Activated naive CD8-positive, alpha-beta T cell treated with anti-CD3 and anti-CD28 coated beads, Interleukin-2, amount 10 ng/mL, durations not matched to agents 7 days and 5 days (primary cell): ENCODE results near the gene CALD1. TPM values are rescaled to one million over a fixed set of nuclear protein-coding genes. Genes with fewer than 3 reads are reported as not detected.

Source experiments
- ATAC-seq: fragments of 150-1000 bp; cut with Tn5 transposase; one replicate; pipeline ENCODE4 v1.10.0; 2021; ENCODE audit warnings: low read depth, moderate library complexity
- POLR2A ChIA-PET: fragments of 350-600 bp; sonication (Branson Sonifier 250); formaldehyde crosslinking; loops from one replicate; lab custom pipeline; 2021; ENCODE audit warnings: antibody characterized with exemption; lab: Charles Lee
- DNase-seq: peaks from one replicate; pipeline ENCODE4 v3.0.0; 2021
- H3K27ac Mint-ChIP-seq: one replicate; pipeline ENCODE4 v1.8.0; 2022; ENCODE audit warnings: mild to moderate bottlenecking, mixed read lengths
- H3K27me3 Mint-ChIP-seq: one replicate; pipeline ENCODE4 v1.8.0; 2022; ENCODE audit warnings: mild to moderate bottlenecking, moderate library complexity, mixed read lengths
- H3K36me3 Mint-ChIP-seq: one replicate; pipeline ENCODE4 v1.8.0; 2021; ENCODE audit warnings: mild to moderate bottlenecking, mixed read lengths
- H3K4me1 Mint-ChIP-seq: one replicate; pipeline ENCODE4 v1.8.0; 2021; ENCODE audit warnings: mixed read lengths
- H3K4me3 Mint-ChIP-seq: one replicate; pipeline ENCODE4 v1.8.0; 2022; ENCODE audit warnings: mild to moderate bottlenecking, moderate library complexity, mixed read lengths
- H3K9me3 Mint-ChIP-seq: one replicate; pipeline ENCODE4 v1.8.0; 2021; ENCODE audit warnings: mixed read lengths
- total RNA-seq, 2 experiments: library from RNA; stranded (reverse); gene quantifications; one replicate each; pipeline ENCODE4 v1.2.3, GENCODE V29; 2021

CALD1 gene
- total RNA-seq, 2 experiments from 2014 or later, result not detected

DNA sequence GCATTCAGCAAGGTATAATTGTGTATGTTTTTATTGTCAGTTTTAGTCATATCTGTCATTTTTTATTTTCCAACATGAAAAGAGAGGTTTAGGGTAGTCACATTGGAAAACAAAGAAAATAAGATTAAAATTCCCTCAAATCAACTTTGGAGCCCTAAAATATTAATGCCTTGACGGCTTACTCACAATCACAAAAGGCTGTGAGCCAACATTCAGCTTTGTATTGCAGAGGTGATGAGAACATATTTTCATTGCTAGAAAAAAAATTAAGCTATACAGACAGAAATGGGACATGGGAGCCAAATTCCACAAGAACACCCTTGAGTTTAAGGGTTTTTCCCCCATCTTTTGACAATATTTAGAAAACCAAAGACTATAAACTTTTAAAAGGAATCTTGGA lies 30.2 kb downstream of the CALD1 start:
- no peak overlapping the region for H3K27ac Mint-ChIP-seq
- H3K4me1 Mint-ChIP-seq, result no peaks in the 10 kb centered on the region
- H3K4me3 Mint-ChIP-seq, result no peak overlapping the region
- peaks cover 6% of the 10 kb centered on the region for H3K9me3 Mint-ChIP-seq
- ATAC-seq (no peak), DNase-seq (no peak)
- no peaks in the 10 kb centered on the region for H3K27me3 Mint-ChIP-seq
- POLR2A ChIA-PET, result no interaction called here
- H3K36me3 Mint-ChIP-seq, result no peaks in the 10 kb centered on the region

DNA sequence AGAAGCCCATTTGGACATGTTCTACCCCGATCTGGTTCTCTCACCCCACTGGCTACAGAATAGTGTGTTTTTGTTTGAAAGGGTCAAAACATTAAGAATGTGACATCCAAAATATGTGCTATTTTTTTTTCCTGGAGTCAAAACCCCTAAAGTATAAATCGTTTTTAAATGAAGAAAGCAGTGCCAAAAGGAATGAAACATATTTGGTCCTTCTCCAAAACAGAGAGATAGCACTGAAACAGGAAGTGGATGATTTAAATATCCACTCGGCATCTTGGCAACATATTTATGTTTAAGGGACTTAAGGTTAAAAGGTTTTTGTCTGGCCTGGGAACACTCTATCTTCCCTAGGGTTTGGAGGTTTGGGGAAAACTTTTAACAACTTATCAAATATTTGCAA lies 32.3 kb downstream of the CALD1 start:
- POLR2A ChIA-PET, result no interaction called here
- DNase-seq, result no peak
- Mint-ChIP-seq H3K36me3 (no peaks in the 10 kb centered on the region), H3K9me3 (peaks cover 6% of the 10 kb centered on the region), H3K27ac (no peak overlapping the region), H3K4me1 (no peaks in the 10 kb centered on the region), H3K27me3 (peaks cover 2% of the 10 kb centered on the region), H3K4me3 (no peak overlapping the region)
- no peak for ATAC-seq

GRCh38 chr7:134813663-134814396 lies 34.4 kb downstream of the CALD1 start:
- Mint-ChIP-seq H3K4me1 (no peaks in the 10 kb centered on the region), H3K4me3 (no peak overlapping the region), H3K27ac (no peak overlapping the region), H3K36me3 (no peaks in the 10 kb centered on the region), H3K9me3 (peaks cover 6% of the 10 kb centered on the region), H3K27me3 (peaks cover 2% of the 10 kb centered on the region)
- no peak for DNase-seq
- ATAC-seq, result no peak
- POLR2A ChIA-PET, result no interaction called here

- no peak overlapping the region for H3K4me3 Mint-ChIP-seq
- peaks cover 2% of the 10 kb centered on the region for H3K27me3 Mint-ChIP-seq
- no peak for DNase-seq
- H3K36me3 Mint-ChIP-seq, result no peaks in the 10 kb centered on the region
- POLR2A ChIA-PET, result no interaction called here
- H3K27ac Mint-ChIP-seq, result no peak overlapping the region
- no peaks in the 10 kb centered on the region for H3K4me1 Mint-ChIP-seq
- peaks cover 6% of the 10 kb centered on the region for H3K9me3 Mint-ChIP-seq
- no peak for ATAC-seq
These were observed 35.4 kb downstream of the CALD1 start for GRCh38 chr7:134814730-134815364.

DNA sequence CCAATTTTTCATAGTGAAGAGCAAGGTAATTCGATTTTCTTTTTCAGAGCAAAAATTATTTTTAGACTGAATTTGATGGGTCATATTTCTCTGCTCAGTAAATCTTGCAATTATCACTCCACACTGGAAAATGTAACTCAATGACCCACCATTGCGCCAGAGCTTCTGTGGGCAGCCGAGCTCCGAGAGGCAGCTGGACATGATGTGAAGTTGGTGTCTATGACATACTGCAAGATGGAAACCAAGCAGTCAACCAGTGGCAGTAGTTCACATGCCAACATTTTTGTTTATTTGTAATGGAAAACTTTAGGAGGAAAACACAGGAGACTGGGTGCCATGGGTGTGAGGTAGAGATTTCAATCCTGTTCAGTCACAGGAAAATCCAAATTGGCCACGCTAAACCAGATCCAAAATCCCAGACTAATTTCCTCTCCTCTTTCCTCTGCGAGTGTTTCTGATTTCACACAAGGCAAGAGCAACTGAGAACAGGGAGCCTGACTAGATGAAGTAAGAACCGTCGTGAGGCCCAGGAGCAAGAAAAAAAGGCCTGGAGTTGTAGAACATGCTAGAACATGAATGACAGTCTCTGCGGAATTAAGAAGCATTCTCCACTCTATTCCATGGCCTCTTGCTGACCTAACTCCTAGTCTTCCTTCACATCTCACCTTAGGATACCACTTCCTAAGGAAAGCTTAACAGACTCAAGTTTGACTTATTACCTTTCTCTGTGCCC lies 39.3 kb downstream of the CALD1 start:
- Mint-ChIP-seq H3K4me3 (no peak overlapping the region), H3K4me1 (no peaks in the 10 kb centered on the region)

DNA sequence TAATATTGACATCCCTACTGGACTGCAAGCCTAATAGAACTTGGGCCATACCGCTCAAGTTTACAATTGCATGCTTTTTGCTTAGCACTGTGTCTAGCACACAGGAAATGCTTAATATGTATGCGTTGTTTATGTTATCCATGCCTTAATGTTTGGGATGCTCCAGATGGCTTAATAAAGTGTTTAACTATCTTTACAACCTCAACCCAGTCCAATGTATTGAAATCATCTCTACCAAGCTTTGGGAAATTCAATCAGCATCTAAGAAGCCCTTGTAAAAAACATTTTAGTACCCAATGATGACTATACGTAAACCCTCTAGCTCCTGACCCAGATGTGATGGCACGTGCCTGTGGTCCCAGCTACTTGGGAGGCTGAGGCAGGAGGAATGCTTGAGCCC lies 40.0 kb downstream of the CALD1 start:
- no peak for DNase-seq
- no peaks in the 10 kb centered on the region for H3K9me3 Mint-ChIP-seq
- no peak for ATAC-seq
- no peak overlapping the region for H3K27ac Mint-ChIP-seq
- no peaks in the 10 kb centered on the region for H3K4me1 Mint-ChIP-seq
- POLR2A ChIA-PET, result no interaction called here
- no peak overlapping the region for H3K4me3 Mint-ChIP-seq
- H3K27me3 Mint-ChIP-seq, result peaks cover 6% of the 10 kb centered on the region
- no peaks in the 10 kb centered on the region for H3K36me3 Mint-ChIP-seq

More for the DNA sequence above, 39.3 kb downstream of the CALD1 start:
- H3K27ac Mint-ChIP-seq, result no peak overlapping the region
- POLR2A ChIA-PET, result no interaction called here
- DNase-seq (no peak), ATAC-seq (no peak)
- no peaks in the 10 kb centered on the region for H3K36me3 Mint-ChIP-seq
- peaks cover 5% of the 10 kb centered on the region for H3K27me3 Mint-ChIP-seq
- H3K9me3 Mint-ChIP-seq, result peaks cover 1% of the 10 kb centered on the region

GRCh38 chr7:134820295-134820694 lies 40.9 kb downstream of the CALD1 start:
- no peaks in the 10 kb centered on the region for H3K4me1 Mint-ChIP-seq
- H3K27me3 Mint-ChIP-seq, result peaks cover 6% of the 10 kb centered on the region
- H3K4me3 Mint-ChIP-seq, result no peak overlapping the region
- POLR2A ChIA-PET, result no interaction called here
- no peaks in the 10 kb centered on the region for H3K9me3 Mint-ChIP-seq
- no peak overlapping the region for H3K27ac Mint-ChIP-seq
- ATAC-seq (no peak), DNase-seq (no peak)
- H3K36me3 Mint-ChIP-seq, result no peaks in the 10 kb centered on the region

DNA sequence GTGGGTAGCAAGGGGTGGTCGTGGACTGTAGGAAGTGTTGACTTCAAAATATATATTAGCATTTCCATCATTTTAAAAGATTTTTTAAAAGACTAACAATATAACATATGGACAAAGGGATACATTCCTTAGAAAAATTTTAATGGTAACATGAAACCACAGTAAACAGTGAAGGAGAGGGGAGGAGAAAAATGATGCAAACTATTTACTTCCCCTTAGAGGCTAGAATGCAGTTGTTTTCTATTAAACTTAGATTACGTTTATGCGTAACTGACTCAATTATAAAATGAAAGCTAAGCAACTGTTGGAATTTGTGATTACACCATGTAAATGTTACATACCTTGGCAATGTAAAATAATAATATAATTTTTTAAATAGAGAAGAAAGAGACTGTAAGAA lies 41.3 kb downstream of the CALD1 start:
- H3K27ac Mint-ChIP-seq, result no peak overlapping the region
- peaks cover 6% of the 10 kb centered on the region for H3K27me3 Mint-ChIP-seq
- no peaks in the 10 kb centered on the region for H3K36me3 Mint-ChIP-seq
- H3K4me3 Mint-ChIP-seq, result no peak overlapping the region
- POLR2A ChIA-PET, result no interaction called here
- no peak for ATAC-seq
- no peaks in the 10 kb centered on the region for H3K9me3 Mint-ChIP-seq
- no peak for DNase-seq
- no peaks in the 10 kb centered on the region for H3K4me1 Mint-ChIP-seq

DNA sequence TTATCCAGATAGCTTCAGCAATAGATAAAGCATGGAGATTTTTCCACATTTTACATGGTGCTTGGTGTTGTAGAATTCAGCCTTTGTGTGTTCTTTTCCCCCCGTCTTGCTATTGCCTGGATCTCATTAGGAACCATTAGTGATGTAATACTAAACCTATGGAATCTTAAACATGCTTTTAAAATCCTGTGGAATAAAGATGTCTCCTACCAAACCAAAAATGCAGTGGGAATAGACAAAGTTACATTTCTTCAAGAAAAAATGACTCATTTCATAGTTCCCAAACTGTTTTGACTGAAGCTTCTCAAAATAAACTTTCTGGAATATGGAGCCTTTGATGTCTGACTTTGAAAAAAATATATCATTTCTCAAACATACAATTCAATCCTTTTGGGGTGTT lies 44.0 kb downstream of the CALD1 start:
- no peaks in the 10 kb centered on the region for H3K9me3 Mint-ChIP-seq
- peaks cover 4% of the 10 kb centered on the region for H3K27me3 Mint-ChIP-seq
- ATAC-seq (no peak), DNase-seq (no peak)
- H3K4me3 Mint-ChIP-seq, result no peak overlapping the region
- H3K36me3 Mint-ChIP-seq, result no peaks in the 10 kb centered on the region
- no peaks in the 10 kb centered on the region for H3K4me1 Mint-ChIP-seq
- POLR2A ChIA-PET, result no interaction called here
- no peak overlapping the region for H3K27ac Mint-ChIP-seq

- H3K9me3 Mint-ChIP-seq, result no peaks in the 10 kb centered on the region
- H3K27ac Mint-ChIP-seq, result no peak overlapping the region
- H3K4me3 Mint-ChIP-seq, result no peak overlapping the region
- POLR2A ChIA-PET, result no interaction called here
- no peak for ATAC-seq
- DNase-seq, result no peak
- H3K4me1 Mint-ChIP-seq, result no peaks in the 10 kb centered on the region
- peaks cover 4% of the 10 kb centered on the region for H3K27me3 Mint-ChIP-seq
- no peaks in the 10 kb centered on the region for H3K36me3 Mint-ChIP-seq
These were observed 46.2 kb downstream of the CALD1 start for GRCh38 chr7:134825666-134826065.

GRCh38 chr7:134826105-134826504 lies 46.7 kb downstream of the CALD1 start:
- Mint-ChIP-seq H3K9me3 (no peaks in the 10 kb centered on the region), H3K4me3 (no peak overlapping the region), H3K27me3 (peaks cover 4% of the 10 kb centered on the region), H3K4me1 (no peaks in the 10 kb centered on the region), H3K27ac (no peak overlapping the region), H3K36me3 (no peaks in the 10 kb centered on the region)
- ATAC-seq (no peak), DNase-seq (no peak)
- POLR2A ChIA-PET, result no interaction called here

DNA sequence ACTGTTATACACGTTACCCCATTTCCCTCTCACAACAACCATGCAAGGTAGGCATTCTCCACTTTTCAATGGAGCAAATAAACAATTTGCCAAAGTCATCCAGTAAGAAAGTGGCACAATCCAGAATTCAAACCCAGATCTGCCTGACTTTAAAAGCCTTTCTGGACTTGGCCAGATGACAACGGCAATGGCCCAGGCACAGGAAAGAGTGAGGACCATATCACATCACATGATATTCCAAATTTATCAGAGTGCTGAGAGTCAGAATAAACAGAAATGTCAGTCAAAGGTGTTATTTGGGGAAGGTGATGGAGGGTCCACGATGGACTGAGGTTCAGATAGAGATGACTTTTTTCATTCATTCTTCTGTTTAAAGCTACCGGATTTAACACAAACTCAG lies 48.0 kb downstream of the CALD1 start:
- no peaks in the 10 kb centered on the region for H3K36me3 Mint-ChIP-seq
- POLR2A ChIA-PET, result no interaction called here
- no peak overlapping the region for H3K27ac Mint-ChIP-seq
- H3K9me3 Mint-ChIP-seq, result no peaks in the 10 kb centered on the region
- peaks cover 4% of the 10 kb centered on the region for H3K27me3 Mint-ChIP-seq
- H3K4me1 Mint-ChIP-seq, result no peaks in the 10 kb centered on the region
- ATAC-seq (no peak), DNase-seq (no peak)
- no peak overlapping the region for H3K4me3 Mint-ChIP-seq

DNA sequence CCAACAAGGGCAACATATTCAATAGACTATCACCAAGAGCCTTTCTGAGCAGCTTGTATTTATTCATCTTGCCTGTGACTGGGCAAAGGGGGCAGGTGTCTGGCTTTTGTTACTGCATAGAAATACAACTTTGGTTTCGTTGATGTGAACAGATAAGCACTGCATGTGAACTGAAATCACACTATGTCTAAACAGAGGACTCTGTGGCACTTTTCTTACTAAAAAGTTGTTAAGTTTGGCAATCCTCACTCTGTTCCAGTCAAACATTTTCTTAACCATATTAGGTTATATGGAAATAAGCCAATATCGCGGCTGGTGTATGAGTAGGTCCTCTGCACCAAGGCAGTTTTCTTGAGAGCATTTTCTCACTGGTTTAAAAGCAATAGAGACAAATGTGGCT lies 48.5 kb downstream of the CALD1 start:
- DNase-seq (no peak), ATAC-seq (no peak)
- no peak overlapping the region for H3K27ac Mint-ChIP-seq
- no peak overlapping the region for H3K4me3 Mint-ChIP-seq
- POLR2A ChIA-PET, result no interaction called here
- no peaks in the 10 kb centered on the region for H3K36me3 Mint-ChIP-seq
- no peaks in the 10 kb centered on the region for H3K4me1 Mint-ChIP-seq
- H3K9me3 Mint-ChIP-seq, result no peaks in the 10 kb centered on the region
- peaks cover 4% of the 10 kb centered on the region for H3K27me3 Mint-ChIP-seq

DNA sequence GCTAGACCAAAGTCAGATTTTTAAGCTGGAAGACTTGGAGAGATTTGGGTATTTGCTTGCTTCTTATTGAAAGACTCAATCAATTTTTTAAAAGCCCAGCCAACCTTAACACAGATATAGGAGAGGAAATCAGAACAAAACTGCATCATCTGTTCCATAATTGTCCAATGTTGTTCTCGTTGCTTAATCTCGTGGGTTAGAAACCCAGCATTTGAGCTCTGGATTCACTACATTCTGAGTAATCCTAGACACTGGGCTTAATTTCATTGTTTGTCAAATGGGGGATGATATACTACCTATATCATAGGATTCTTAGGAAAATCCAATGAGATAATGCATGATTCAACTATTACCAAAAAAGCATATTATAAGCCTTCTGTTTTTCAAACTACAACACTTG lies 48.9 kb downstream of the CALD1 start:
- Mint-ChIP-seq H3K27me3 (peaks cover 4% of the 10 kb centered on the region), H3K27ac (no peak overlapping the region), H3K36me3 (no peaks in the 10 kb centered on the region), H3K4me1 (no peaks in the 10 kb centered on the region), H3K4me3 (no peak overlapping the region), H3K9me3 (no peaks in the 10 kb centered on the region)
- POLR2A ChIA-PET, result no interaction called here
- DNase-seq, result no peak
- no peak for ATAC-seq
